ENCODE results near the gene PRDM5.

GRCh38 chr4:120722655-120723054 lies 199.9 kb downstream of the PRDM5 start:
- no peak for TF ChIP-seq CTCF (conservative IDR thresholded peaks at IDR 0.05)
- TF ChIP-seq EZH2 (IDR thresholded peaks at IDR 0.05; ENCODE audit: low read depth), result no peak
